K562 (cell line): ENCODE results near the gene FCGBP. TPM values are rescaled to one million over a fixed set of nuclear protein-coding genes. Genes with fewer than 3 reads are reported as not detected.

Experiments
- ATAC-seq: fragments of 200-7000 bp; cut with Tn5 transposase; 3 replicates; pipeline ENCODE4 v1.9.1; 2020; ENCODE audit warnings: moderate library complexity
- BruUV-seq: library from RNA; stranded (reverse); fragments of 400-500 nt; replicated peaks from 2 replicates; lab custom pipeline; 2021; lab: Mats Ljungman, UMichigan
- CTCF ChIA-PET: fragments of 300-600 bp; formaldehyde crosslinking; extraction: SDS; loops from one replicate; lab custom pipeline; 2021; ENCODE audit warnings: low intra/inter-chr PET ratio; lab: Yijun Ruan, JAX
- POLR2A ChIA-PET: fragments of 300-600, 350-650 bp; sonication (Branson Sonifier 250); formaldehyde crosslinking; extraction: SDS; loops from one replicate; lab custom pipeline; 2021; ENCODE audit warnings: antibody characterized with exemption, inconsistent platforms; lab: Yijun Ruan, JAX
- DNase-seq, 4 experiments: peaks; one replicate each; pipeline versions ENCODE4 v3.0.0 to v3.0.0-alpha.2; 2011 to 2018; ENCODE audit warnings: low spot score in 3 of 4, mixed read lengths in 3 of 4; ENCODE audit errors: extremely low read depth in 1 of 4
- FAIRE-seq: peaks from 2 replicates; lab custom pipeline; 2011; peaks lifted over from hg19 to GRCh38; lab: Jason Lieb, UNC
- H2AFZ ChIP-seq: 2 replicates; pipeline ENCODE4 v1.6.0; 2011; ENCODE audit warnings: low read depth, low read length, control low read depth, inconsistent platforms
- H3K27ac ChIP-seq: fragments of 200-600 bp; 3 replicates; pipeline ENCODE4 v1.8.0; 2011; ENCODE audit warnings: low read depth, mild to moderate bottlenecking, control low read depth, inconsistent platforms, low read length, moderate library complexity, mixed read lengths; ENCODE audit errors: extremely low read depth
- H3K27me3 ChIP-seq, 2 experiments: fragments of 300-600 bp in 1 of 2; 2 replicates in 1 of 2; 3 replicates in 1 of 2; pipeline versions ENCODE4 v1.6.0 to v1.8.0; 2011; ENCODE audit warnings: inconsistent platforms in 2 of 2, low read length in 2 of 2, mild to moderate bottlenecking in 1 of 2, mixed read lengths in 1 of 2, moderate library complexity in 1 of 2; ENCODE audit not compliant: control insufficient read depth in 2 of 2, insufficient read depth in 2 of 2
- H3K36me3 ChIP-seq: fragments of 300-600 bp; 3 replicates; pipeline ENCODE4 v1.8.0; 2011; ENCODE audit warnings: mild to moderate bottlenecking, low read length, inconsistent platforms; ENCODE audit not compliant: control insufficient read depth, insufficient read depth
- H3K4me1 ChIP-seq, 2 experiments: fragments of 200-600 bp in 1 of 2; replicated peaks in 1 of 2; 2 replicates in 1 of 2; 3 replicates in 1 of 2; pipeline versions ENCODE4 v1.5.1 to v1.8.0; 2011; ENCODE audit warnings: inconsistent platforms in 2 of 2, low read length in 2 of 2, mild to moderate bottlenecking in 1 of 2, mixed read lengths in 1 of 2, moderate library complexity in 1 of 2; ENCODE audit not compliant: control insufficient read depth in 2 of 2, insufficient read depth in 2 of 2
- H3K4me2 ChIP-seq: 2 replicates; pipeline ENCODE4 v1.6.1; 2011; ENCODE audit warnings: low read length, control low read depth, inconsistent platforms, mixed read lengths; ENCODE audit not compliant: insufficient read depth
- H3K4me3 ChIP-seq: fragments of 200-600 bp; sonication (generic), shearing (Covaris generic); 2 replicates; pipeline ENCODE4 v1.5.1; 2016; ENCODE audit warnings: control low read depth, inconsistent platforms
- H3K79me2 ChIP-seq: fragments of 200-600 bp; 3 replicates; pipeline ENCODE4 v1.8.0; 2011; ENCODE audit warnings: low read length, inconsistent platforms; ENCODE audit not compliant: control insufficient read depth, insufficient read depth
- H3K9ac ChIP-seq, 2 experiments: 2 replicates each; pipeline versions ENCODE4 v1.6.0 to v1.6.1; 2011; ENCODE audit warnings: low read depth in 2 of 2, low read length in 2 of 2, control low read depth in 1 of 2, inconsistent platforms in 1 of 2, mild to moderate bottlenecking in 1 of 2, mixed read lengths in 1 of 2; ENCODE audit not compliant: insufficient read depth in 1 of 2
- H3K9me1 ChIP-seq: one replicate; pipeline ENCODE4 v1.6.0; 2011; ENCODE audit warnings: inconsistent platforms, mild to moderate bottlenecking, low read length, moderate library complexity; ENCODE audit not compliant: control insufficient read depth, insufficient read depth
- H3K9me3 ChIP-seq: replicated peaks from 2 replicates; pipeline ENCODE4 v1.5.1; 2011; ENCODE audit warnings: low read depth, low read length, inconsistent platforms; ENCODE audit not compliant: control insufficient read depth, insufficient read depth
- H4K20me1 ChIP-seq: replicated peaks from 2 replicates; pipeline ENCODE4 v1.6.1; 2011; ENCODE audit warnings: low read length, inconsistent platforms, mixed read lengths; ENCODE audit not compliant: control insufficient read depth, insufficient read depth
- HDAC1 ChIP-seq, 2 experiments: fragments of 450-650 bp; IDR thresholded peaks; 2 replicates each; pipeline ENCODE4 v1.6.1; 2016 to 2017; ENCODE audit warnings: inconsistent platforms in 1 of 2, mild to moderate bottlenecking in 1 of 2, moderate library complexity in 1 of 2
- MXI1 ChIP-seq: IDR thresholded peaks from 2 replicates; pipeline ENCODE4 v1.6.1; 2011; ENCODE audit warnings: low read depth, mild to moderate bottlenecking, improper control_type of control experiment, low read length
- SP1 ChIP-seq: sonication (generic); formaldehyde crosslinking; IDR thresholded peaks from 2 replicates; pipeline ENCODE4 v1.8.1; 2022; ENCODE audit warnings: mild to moderate bottlenecking, missing genetic modification reagents
- TARDBP ChIP-seq: fragments of 450-650 bp; IDR thresholded peaks from 2 replicates; pipeline ENCODE4 v1.6.1; 2016
- ZC3H4 ChIP-seq: sonication (generic); formaldehyde crosslinking; IDR thresholded peaks from 2 replicates; pipeline ENCODE4 v1.9.0; 2021; ENCODE audit warnings: missing genetic modification reagents, borderline replicate concordance
- ZNF668 ChIP-seq: fragments of 250-450 bp; sonication (Bioruptor Pico); IDR thresholded peaks from 2 replicates; pipeline ENCODE4 v1.8.0; 2022; ENCODE audit warnings: mild to moderate bottlenecking, inconsistent platforms
- ZSCAN32 ChIP-seq: fragments of 450-650 bp; formaldehyde crosslinking; IDR thresholded peaks from 2 replicates; pipeline ENCODE4 v1.4.0; 2020; ENCODE audit warnings: mild to moderate bottlenecking, moderate library complexity
- WGBS: fragments of 100-300 bp; shearing (Covaris generic); methylation state at CpG from one replicate; pipeline ENCODE4 v1.1.6; 2016; ENCODE audit warnings: low coverage, mixed read lengths; ENCODE audit not compliant: insufficient coverage; ENCODE audit errors: missing lambda C conversion rate; 5-methylcytosine and 5-hydroxymethylcytosine counted together
- in situ Hi-C: fragments of 300-500 bp; cut with MboI; formaldehyde crosslinking; loops from 4 replicates; pipeline ENCODE4 v1.15.0; 2018; ENCODE audit warnings: inconsistent platforms, mixed read lengths
- intact Hi-C: fragments of 100-400 bp; cut with micrococcal nuclease; formaldehyde crosslinking; loops from 2 replicates; pipeline ENCODE4 v1.14.2; 2022
- polyA plus RNA-seq, 8 experiments: library from polyadenylated mRNA; depleted of rRNA in 4 of 8; stranded (reverse) in 5 of 8; unstranded in 3 of 8; fragments of >200 nt; fragmentation: Nextera tagmentation in 2 of 8; fragmentation: Illumina TruSeq in 1 of 8; extraction: Ambion mirVana in 2 of 8; extraction: Trizol in 1 of 8; gene quantifications; 2 replicates each; pipeline versions ENCODE4 v1.2.1 to v1.2.3, GENCODE V29; 2011 to 2014; ENCODE audit warnings: inconsistent platforms in 1 of 8, missing spikeins in 1 of 8
- total RNA-seq, 7 experiments: library from RNA; depleted of rRNA in 6 of 7; stranded (reverse); fragments of >200 nt in 6 of 7; fragmentation: Illumina TruSeq in 2 of 7; extraction: Trizol in 2 of 7; gene quantifications; 2 replicates each; pipeline versions ENCODE4 v1.2.1 to v1.2.3, GENCODE V29; 2011 to 2021; ENCODE audit warnings: low replicate concordance in 1 of 7
- TF ChIP-seq, protein P1 (sequence below): fragments of 250-450 bp; sonication (Bioruptor Pico); IDR thresholded peaks from 2 replicates; pipeline ENCODE4 v1.5.0; 2021

The FCGBP gene
- total and polyA plus RNA-seq, 9 of the 15 experiments (the other 6 are each of a cell fraction or from before 2014, with no cell fraction given): 0.01 to 1.5 (median 0.13) TPM; not detected in 4

DNA sequence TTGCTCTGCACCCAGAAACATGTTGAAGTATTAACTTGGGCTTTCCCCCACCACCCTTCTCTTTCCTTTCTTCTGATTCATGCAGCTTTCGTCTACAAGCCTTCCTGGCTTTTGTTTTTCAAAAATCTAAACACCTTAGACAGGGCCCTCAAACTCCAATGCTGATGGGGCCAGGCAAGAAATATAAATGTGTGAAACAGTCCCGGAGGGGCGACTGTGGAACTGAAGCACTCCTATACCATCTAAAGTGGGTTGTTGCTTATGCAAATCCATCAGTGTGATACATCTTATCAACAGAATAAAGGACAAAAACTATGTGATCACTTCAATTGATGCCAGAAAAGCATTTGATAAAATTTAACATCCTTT lies 6.1 kb downstream of the FCGBP start:
- no peak overlapping the region for H3K27ac ChIP-seq
- FAIRE-seq (no peak), ATAC-seq (no peak), DNase-seq (no peak)
- ChIA-PET POLR2A (interaction anchor here (0.5 to 0.7 kb wide), 2 partner anchors 10 to 241 kb away, joined by 3 to 4 read pairs; no protein-coding TSS in a partner anchor), CTCF (no interaction called here)
- BruUV-seq: no TSS peak
- H3K9me1 ChIP-seq: no peaks in the 10 kb centered on the region
- WGBS: 23% methylated on average over 3 of the region's 3 CpGs
- no peaks in the 10 kb centered on the region for H3K36me3 ChIP-seq
- H3K4me2 ChIP-seq: no peak overlapping the region
- H2AFZ ChIP-seq: no peak overlapping the region
- no peaks in the 10 kb centered on the region for H4K20me1 ChIP-seq
- peaks cover 0 to 15% of the 10 kb centered on the region in 2 experiments; a peak in 3 of 5 replicates for H3K4me1 ChIP-seq
- in situ Hi-C loops (no loop called here), intact Hi-C loops (no loop called here)
- no peak overlapping the region for H3K9ac ChIP-seq
- H3K4me3 ChIP-seq: no peak overlapping the region
- TF ChIP-seq SP1 (CRISPR knock-in tag) (no peak), ZC3H4 (CRISPR knock-in tag) (no peak), ZSCAN32 (CRISPR knock-in tag) (no peak), ZNF668 (CRISPR knock-in tag) (no peak), TARDBP (no peak), HDAC1 (IDR thresholded peaks at IDR 0.05) (no peak), MXI1 (no peak)
- TF ChIP-seq, protein P1, sequence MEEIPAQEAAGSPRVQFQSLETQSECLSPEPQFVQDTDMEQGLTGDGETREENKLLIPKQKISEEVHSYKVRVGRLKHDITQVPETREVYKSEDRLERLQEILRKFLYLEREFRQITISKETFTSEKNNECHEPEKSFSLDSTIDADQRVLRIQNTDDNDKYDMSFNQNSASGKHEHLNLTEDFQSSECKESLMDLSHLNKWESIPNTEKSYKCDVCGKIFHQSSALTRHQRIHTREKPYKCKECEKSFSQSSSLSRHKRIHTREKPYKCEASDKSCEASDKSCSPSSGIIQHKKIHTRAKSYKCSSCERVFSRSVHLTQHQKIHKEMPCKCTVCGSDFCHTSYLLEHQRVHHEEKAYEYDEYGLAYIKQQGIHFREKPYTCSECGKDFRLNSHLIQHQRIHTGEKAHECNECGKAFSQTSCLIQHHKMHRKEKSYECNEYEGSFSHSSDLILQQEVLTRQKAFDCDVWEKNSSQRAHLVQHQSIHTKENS (CRISPR knock-in tag): no peak
- H3K9me3 ChIP-seq: no peaks in the 10 kb centered on the region
- H3K27me3 ChIP-seq: peaks cover 0 to 15% of the 10 kb centered on the region in 2 experiments; a peak in 3 of 5 replicates
- H3K79me2 ChIP-seq: no peaks in the 10 kb centered on the region
